Gastrocnemius medialis (tissue), 4 donors: ENCODE results near the gene AGBL1. TPM values are rescaled to one million over a fixed set of nuclear protein-coding genes. Genes with fewer than 3 reads are reported as not detected.

Experiments used
- ATAC-seq, 2 donors: fragments of 150-250 bp; one replicate each; pipeline ENCODE4 v1.9.1; 2016
- DNase-seq, 2 donors: peaks; one replicate each; pipeline ENCODE4 v3.0.0-alpha.2; 2019
- H3K27ac ChIP-seq, 4 donors: fragments of 200-600 bp; sonication (generic); 1 replicate in 1 of 4; 2 replicates in 3 of 4; pipeline ENCODE4 v1.5.1; 2016 to 2018; ENCODE audit warnings: mild to moderate bottlenecking in 2 of 4, moderate library complexity in 1 of 4
- H3K27me3 ChIP-seq, 3 donors: fragments of 200-600 bp; sonication (generic) in 2 of 3; 1 replicate in 1 of 3; 2 replicates in 2 of 3; pipeline versions ENCODE4 v1.5.1 to v1.6.0; 2016 to 2019; ENCODE audit warnings: mild to moderate bottlenecking in 1 of 3, moderate library complexity in 1 of 3
- H3K36me3 ChIP-seq, 2 donors: fragments of 200-600 bp; sonication (generic) in 1 of 2; one replicate each; pipeline ENCODE4 v1.5.1; 2017 to 2018
- H3K4me1 ChIP-seq, 2 donors: fragments of 200-600 bp; sonication (generic) in 1 of 2; one replicate each; pipeline ENCODE4 v1.5.1; 2016 to 2017; ENCODE audit warnings: mild to moderate bottlenecking in 2 of 2
- H3K4me3 ChIP-seq, 4 donors: fragments of 200-600 bp; sonication (generic) in 3 of 4; 1 replicate in 1 of 4; 2 replicates in 3 of 4; pipeline ENCODE4 v1.5.1; 2016 to 2019; ENCODE audit warnings: mild to moderate bottlenecking in 2 of 4
- H3K9me3 ChIP-seq, 3 donors: fragments of 200-600 bp; sonication (generic) in 2 of 3; 1 replicate in 1 of 3; 2 replicates in 2 of 3; pipeline ENCODE4 v1.5.1; 2016 to 2019
- POLR2A ChIP-seq, 2 donors: fragments of 450-650 bp; IDR thresholded peaks; one replicate each; pipeline ENCODE4 v1.6.1; 2017; ENCODE audit warnings: antibody characterized with exemption in 2 of 2, mild to moderate bottlenecking in 2 of 2, moderate library complexity in 2 of 2
- in situ Hi-C, 4 donors: fragments of 200-750 bp; cut with MboI; loops; one replicate each; pipeline versions ENCODE4 v1.15.0 to v1.8.0; 2017; ENCODE audit warnings: low sequenced_read_pairs in 4 of 4
- intact Hi-C: fragments of 100-400 bp; cut with DNase I; formaldehyde crosslinking; loops from one replicate; pipeline ENCODE4 v1.15.1; 2023; ENCODE audit warnings: low total_unique reads
- total RNA-seq, 4 donors: library from RNA; depleted of rRNA; stranded (reverse); fragments of >200 nt; gene quantifications; one replicate each; pipeline versions ENCODE4 v1.1.0 to v1.2.3, GENCODE V29; 2016
- TF ChIP-seq, protein P1 (sequence below), 5 experiments: fragments of 450-650 bp in 3 of 5; fragments of 200-600 bp in 2 of 5; sonication (generic) in 2 of 5; IDR thresholded peaks in 4 of 5; conservative IDR thresholded peaks in 1 of 5; 1 replicate in 4 of 5; 2 replicates in 1 of 5; pipeline ENCODE4 v1.5.1; 2016 to 2019; ENCODE audit warnings: antibody characterized with exemption in 5 of 5, mild to moderate bottlenecking in 3 of 5, moderate library complexity in 3 of 5

The AGBL1 gene
- 10 to 100 TPM in 3 of 4 donors, 1 to 10 TPM in 1; 3.8 to 29.7 (median 15.9) TPM for total RNA-seq

DNA sequence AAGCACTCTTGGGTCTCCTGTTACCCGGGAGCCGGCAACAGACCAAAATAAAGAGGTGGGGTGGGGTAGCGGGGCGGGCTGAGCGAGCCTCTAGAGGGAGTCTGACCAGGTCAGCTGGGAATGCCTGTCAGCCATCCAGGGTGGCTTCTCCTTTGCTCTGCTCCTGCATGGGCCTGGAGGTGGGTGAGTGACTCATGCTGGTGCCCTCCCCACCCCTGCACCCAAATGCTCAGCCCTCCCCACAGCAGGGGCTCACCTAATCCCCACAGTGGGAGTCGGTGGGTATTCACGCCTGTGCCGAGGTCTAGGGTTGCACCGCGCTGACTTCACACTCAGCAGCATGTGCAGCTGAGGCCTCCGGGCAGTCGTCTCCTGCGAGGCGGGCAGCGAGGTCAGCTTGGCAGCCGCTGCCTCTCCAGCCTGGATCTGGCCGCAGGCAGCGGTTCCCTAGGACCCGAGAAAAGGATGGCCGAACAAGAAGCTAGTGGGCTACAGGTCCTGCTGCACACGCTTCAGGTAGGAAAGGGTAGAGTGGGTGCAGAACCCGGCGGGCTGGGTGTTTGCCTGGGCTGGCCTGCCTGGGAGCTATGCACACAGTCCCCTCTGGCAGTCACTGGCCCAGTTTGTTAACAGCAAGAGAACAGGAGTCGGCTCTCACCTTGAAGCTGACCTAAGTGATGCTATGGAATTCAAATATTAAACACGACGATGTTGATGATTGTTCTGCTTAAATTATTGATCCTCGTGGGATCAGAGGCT lies at the start of gene AGBL1:
Gene AGBL1 (plus strand): TSS at position 364 of the 759 bp plus-strand sequence.
- intact Hi-C loops, result loop anchor here (1.0 to 5.0 kb wide), 4 partner anchors 55 to 497 kb away; no protein-coding TSS in a partner anchor
- peak within 1 kb of the TSS; percentile 89 to 92 (median 90) for H3K27ac ChIP-seq
- no peaks in the 10 kb centered on the region for H3K36me3 ChIP-seq
- no peaks in the 10 kb centered on the region for H3K27me3 ChIP-seq
- ATAC-seq, result peak; percentile 78 to 83
- H3K4me3 ChIP-seq, result peak within 1 kb of the TSS; percentile 19 to 44 (median 31)
- no peaks in the 10 kb centered on the region for H3K9me3 ChIP-seq
- DNase-seq, result peak; percentile 87 to 98
- in situ Hi-C loops, result no loop called here
- peaks cover 81 to 85% of the 10 kb centered on the region in 2 donors for H3K4me1 ChIP-seq
- peak; percentile 42 to 85 for TF ChIP-seq POLR2A (IDR thresholded peaks at IDR 0.05)
- TF ChIP-seq, protein P1, sequence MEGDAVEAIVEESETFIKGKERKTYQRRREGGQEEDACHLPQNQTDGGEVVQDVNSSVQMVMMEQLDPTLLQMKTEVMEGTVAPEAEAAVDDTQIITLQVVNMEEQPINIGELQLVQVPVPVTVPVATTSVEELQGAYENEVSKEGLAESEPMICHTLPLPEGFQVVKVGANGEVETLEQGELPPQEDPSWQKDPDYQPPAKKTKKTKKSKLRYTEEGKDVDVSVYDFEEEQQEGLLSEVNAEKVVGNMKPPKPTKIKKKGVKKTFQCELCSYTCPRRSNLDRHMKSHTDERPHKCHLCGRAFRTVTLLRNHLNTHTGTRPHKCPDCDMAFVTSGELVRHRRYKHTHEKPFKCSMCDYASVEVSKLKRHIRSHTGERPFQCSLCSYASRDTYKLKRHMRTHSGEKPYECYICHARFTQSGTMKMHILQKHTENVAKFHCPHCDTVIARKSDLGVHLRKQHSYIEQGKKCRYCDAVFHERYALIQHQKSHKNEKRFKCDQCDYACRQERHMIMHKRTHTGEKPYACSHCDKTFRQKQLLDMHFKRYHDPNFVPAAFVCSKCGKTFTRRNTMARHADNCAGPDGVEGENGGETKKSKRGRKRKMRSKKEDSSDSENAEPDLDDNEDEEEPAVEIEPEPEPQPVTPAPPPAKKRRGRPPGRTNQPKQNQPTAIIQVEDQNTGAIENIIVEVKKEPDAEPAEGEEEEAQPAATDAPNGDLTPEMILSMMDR (IDR thresholded peaks at IDR 0.05 in 4 of 5, conservative IDR thresholded peaks at IDR 0.05 in 1 of 5), result peak in 3 of 5 experiments; percentile 21 to 27 (median 24)

DNA sequence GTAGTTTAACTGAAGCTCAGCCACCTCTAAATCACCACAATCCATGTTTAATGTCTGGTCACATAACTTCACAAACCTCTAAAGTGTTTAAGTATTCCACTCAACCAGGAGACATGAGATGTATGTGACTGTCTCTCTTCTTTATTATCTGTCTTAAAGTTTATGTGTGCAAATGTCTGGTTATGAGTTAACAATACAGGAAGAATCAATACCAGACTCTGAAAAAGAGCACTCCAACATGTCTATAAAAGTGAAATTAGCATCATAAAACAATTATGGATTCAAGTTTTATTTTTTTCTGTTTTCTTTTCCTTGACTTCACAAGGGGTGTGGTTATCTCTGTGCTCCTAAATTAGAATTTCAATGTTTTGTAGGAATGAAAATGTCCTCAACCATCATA lies 44.8 kb upstream of the AGBL1 start:
- intact Hi-C loops, result no loop called here
- TF ChIP-seq POLR2A (IDR thresholded peaks at IDR 0.05), result no peak
- TF ChIP-seq, protein P1 (IDR thresholded peaks at IDR 0.05 in 4 of 5, conservative IDR thresholded peaks at IDR 0.05 in 1 of 5), result no peak

DNA sequence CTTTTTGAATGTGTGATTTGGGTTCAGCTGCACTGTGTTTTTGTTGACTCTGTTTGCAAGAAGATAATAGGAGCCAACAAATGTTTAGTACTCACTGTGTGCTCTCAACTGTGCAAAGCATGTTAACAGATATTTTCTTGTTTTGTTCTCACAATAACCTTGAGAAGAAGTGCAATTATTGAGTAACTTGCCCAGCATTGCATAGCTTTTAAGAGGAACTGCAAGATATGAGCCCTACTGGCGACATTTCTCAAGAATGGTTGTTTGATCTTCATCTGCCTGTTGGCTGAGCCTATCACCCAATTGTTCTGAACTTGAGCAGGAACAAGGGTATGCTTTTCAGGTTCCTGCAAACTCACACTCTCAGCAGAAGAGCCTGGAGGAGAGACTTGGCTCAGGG lies 43.4 kb upstream of the AGBL1 start:
- TF ChIP-seq, protein P1 (IDR thresholded peaks at IDR 0.05 in 4 of 5, conservative IDR thresholded peaks at IDR 0.05 in 1 of 5), result no peak
- TF ChIP-seq POLR2A (IDR thresholded peaks at IDR 0.05), result no peak
- Histone ChIP-seq H3K27ac (no peak overlapping the region), H3K36me3 (no peaks in the 10 kb centered on the region), H3K9me3 (no peaks in the 10 kb centered on the region), H3K27me3 (no peaks in the 10 kb centered on the region), H3K4me3 (no peak overlapping the region), H3K4me1 (no peaks in the 10 kb centered on the region)
- in situ Hi-C loops, result no loop called here
- no peak for DNase-seq
- intact Hi-C loops, result no loop called here
- ATAC-seq, result no peak

More for the DNA sequence above, 44.8 kb upstream of the AGBL1 start:
- Histone ChIP-seq H3K4me1 (no peaks in the 10 kb centered on the region), H3K4me3 (no peak overlapping the region), H3K36me3 (no peaks in the 10 kb centered on the region), H3K27me3 (no peaks in the 10 kb centered on the region), H3K9me3 (no peaks in the 10 kb centered on the region), H3K27ac (no peak overlapping the region)
- DNase-seq, result no peak
- no peak for ATAC-seq
- in situ Hi-C loops, result no loop called here

DNA sequence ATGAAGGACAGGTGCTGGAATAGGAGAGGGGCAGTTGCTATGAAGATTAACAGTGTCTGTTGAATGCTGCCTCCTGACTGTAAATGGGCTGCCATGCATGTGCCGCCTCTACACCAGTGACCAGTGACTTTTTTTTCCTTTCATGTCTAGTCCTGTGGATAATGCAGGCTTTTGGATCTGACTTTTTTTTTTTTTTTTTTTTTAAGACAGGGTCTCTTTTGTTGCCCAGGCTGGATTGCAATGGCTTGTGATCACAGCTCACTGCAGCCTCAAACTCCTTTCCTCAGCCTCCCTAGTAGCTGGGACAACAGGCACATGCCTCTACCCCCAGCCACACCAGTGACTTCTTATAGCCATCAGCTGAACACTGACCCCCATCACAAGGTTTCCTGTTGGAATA lies 41.2 kb upstream of the AGBL1 start:
- no peak for TF ChIP-seq POLR2A (IDR thresholded peaks at IDR 0.05)
- TF ChIP-seq, protein P1 (IDR thresholded peaks at IDR 0.05 in 4 of 5, conservative IDR thresholded peaks at IDR 0.05 in 1 of 5), result no peak
- intact Hi-C loops (no loop called here), in situ Hi-C loops (no loop called here)
- Histone ChIP-seq H3K4me3 (no peak overlapping the region), H3K27ac (no peak overlapping the region), H3K36me3 (no peaks in the 10 kb centered on the region), H3K9me3 (no peaks in the 10 kb centered on the region), H3K4me1 (no peaks in the 10 kb centered on the region), H3K27me3 (no peaks in the 10 kb centered on the region)
- ATAC-seq (no peak), DNase-seq (no peak)
